GM19099 (cell line): Measurements from ENCODE around the gene MED9.

ENCODE experiments used
- POLR2A ChIP-seq: IDR thresholded peaks from 3 replicates; pipeline ENCODE4 v1.6.1; 2011; ENCODE audit warnings: low read depth; ENCODE audit not compliant: insufficient read length; ENCODE audit errors: extremely low read depth

MED9 gene

DNA sequence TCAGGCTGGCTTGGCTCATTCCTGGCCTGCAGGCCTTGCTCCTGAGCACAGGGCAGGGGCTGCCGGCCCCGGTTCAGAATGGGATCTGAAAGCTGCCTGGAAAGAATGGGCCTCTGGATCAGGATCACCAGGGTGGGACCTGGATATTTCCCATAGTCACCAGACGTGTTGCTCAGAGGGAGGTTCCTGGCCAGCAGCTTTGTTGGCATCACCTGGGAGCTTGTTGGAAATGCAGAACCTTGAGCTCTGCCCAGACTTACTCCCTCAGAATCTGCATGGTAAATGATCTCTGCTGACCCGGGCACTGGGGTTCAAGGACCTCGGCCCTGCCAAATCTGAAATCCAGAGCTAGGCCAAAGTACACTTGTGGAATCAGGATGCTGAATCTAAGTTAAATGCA is 29.5 kb upstream of the MED9 start:
- TF ChIP-seq POLR2A = no peak

DNA sequence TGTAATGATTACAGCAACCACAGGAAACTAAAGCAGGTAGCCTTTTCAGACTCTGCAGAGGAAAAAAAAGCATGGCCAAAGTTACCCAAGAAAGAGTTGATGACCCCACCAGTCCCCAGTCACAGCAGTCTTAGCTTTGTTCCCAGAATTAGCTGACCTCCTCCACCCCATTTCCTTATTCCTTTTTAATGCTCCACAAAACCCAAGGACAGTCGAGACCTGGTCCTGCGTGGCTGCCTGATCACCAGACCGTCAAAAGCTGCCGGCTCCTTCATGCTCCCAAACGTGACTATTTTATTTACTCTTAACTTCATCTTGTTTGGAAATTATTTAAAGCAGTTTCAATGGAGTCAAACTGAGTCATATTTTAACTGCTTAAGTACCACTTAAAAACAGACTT is 28.7 kb upstream of the MED9 start:
- no peak for TF ChIP-seq POLR2A

GRCh38 chr17:17448723-17449122 is 28.1 kb upstream of the MED9 start:
- no peak for TF ChIP-seq POLR2A

DNA sequence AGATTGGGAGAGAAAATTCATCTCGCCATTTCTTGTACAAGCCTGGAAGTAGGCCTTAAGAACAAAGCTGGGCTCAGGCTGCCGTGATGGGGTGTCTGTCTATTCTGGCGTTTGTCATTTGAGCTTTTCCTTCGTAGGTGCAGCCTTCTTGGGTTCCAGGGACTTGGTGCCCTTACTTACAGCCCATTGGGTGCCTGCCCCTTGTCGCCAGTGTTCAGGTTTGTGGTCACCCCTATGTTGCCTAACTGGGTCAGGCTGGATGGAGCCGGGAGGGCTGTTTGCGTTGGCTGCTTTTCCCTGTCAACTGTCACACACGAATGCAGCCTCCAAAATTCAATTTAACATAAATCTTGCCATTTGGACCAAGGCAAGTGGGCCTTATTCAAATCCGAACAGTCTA is 23.7 kb upstream of the MED9 start:
- TF ChIP-seq POLR2A = no peak

GRCh38 chr17:17454276-17454675 is 22.5 kb upstream of the MED9 start:
- no peak for TF ChIP-seq POLR2A

GRCh38 chr17:17455173-17455572 is 21.6 kb upstream of the MED9 start:
- no peak for TF ChIP-seq POLR2A

- no peak for TF ChIP-seq POLR2A
Observed at GRCh38 chr17:17456251-17456650, 20.5 kb upstream of the MED9 start.

DNA sequence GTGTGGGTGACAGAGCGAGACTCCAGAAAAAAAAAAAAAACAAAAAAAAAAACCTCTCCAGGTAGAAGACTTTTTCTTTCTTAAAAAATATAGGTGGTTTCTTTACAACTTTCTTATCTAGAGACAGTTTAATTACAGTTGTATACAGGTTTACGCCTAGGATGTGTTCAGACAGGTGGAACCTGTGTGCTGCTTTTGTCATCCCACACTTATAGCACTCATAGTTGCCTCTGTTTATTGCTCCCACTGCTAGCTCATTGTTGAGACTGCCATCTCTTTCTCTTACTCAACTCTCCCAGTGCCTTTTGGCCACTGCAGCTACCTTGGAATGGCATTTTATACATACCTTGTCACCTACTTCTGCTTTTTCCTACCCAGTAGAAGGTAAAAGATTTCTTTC is 19.1 kb upstream of the MED9 start:
- TF ChIP-seq POLR2A = no peak

- TF ChIP-seq POLR2A = no peak
Observed at GRCh38 chr17:17460038-17460437, 16.8 kb upstream of the MED9 start.

DNA sequence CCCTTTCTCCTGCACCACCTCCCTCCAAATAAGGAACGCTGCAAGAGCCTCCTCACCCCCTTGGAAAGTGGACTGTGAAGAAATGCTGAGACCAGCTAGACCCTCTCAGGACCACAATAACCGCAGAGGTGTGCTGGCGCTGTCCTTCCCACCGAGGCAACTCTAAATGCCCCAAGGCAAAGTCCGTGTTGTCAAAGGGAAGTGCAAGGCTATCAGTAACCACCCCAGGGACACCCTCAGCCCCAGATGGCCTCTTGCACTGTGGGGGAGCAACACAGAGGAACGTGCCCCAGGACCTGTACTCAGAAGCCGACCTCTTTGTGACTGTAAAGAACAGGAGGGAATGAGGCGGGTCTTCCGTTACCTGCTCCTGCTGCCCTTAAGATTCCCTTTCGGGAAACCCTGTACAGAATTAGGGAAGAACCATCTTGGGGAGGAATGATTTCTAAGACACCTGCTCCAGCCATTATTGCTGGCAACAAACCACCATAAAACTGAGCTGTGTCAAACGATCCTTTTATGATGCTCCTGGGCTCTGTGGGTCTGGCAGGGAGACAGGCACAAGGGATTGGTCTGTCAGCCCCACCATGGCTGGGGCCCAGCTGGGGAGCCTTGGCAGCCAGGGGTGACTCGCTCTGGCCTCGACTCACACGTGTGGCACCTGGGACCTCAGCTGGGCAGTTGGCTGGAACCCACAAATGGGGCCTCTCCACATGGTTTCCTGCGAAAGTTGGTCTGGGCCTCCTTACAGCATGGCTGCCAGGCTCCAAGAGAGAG is 14.6 kb upstream of the MED9 start:
- no peak for TF ChIP-seq POLR2A

GRCh38 chr17:17463821-17464220 is 13.0 kb upstream of the MED9 start:
- TF ChIP-seq POLR2A = no peak

- TF ChIP-seq POLR2A = no peak
Observed at GRCh38 chr17:17466511-17466910, 10.3 kb upstream of the MED9 start.

- TF ChIP-seq POLR2A = no peak
Observed at GRCh38 chr17:17467016-17467415, 9.8 kb upstream of the MED9 start.

- TF ChIP-seq POLR2A = no peak
Observed at GRCh38 chr17:17467720-17468119, 9.1 kb upstream of the MED9 start.

DNA sequence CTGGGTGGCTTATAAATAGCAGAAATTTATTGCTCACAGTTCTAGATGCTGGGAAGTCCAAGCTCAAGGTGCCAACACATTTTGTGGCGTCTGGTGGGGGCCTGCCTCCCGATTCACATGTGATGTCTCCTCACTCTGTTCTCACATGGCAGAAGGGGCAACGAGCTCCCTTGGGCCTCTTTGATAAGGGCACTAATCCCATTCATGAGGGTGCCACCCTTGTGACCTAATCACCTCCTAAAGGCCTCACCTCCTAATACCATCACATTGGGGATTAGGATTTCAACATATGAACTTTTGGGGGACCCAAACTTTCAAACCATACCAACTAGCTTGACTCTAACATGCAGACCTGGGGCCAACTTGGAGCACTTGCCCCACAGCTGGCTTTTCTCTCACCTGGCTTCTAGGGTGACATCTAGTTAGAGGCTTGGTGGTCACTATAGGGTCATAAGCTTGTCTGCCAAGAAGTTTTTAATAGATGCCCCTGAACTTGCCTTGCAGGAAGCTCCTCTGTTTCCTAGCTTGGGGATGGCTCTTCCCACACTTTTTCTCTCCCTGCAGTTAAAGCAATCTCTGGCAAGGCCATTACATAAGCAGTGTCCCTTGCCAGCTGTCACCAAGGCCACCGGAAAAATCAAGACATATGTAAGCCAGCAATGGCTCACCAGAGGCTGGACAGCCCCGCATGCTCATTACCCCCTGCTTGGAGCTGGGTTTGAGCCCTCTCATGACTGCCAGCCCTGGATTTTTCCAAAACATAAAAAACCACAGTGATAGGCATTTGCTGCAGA is 8.4 kb upstream of the MED9 start:
- TF ChIP-seq POLR2A = no peak

- TF ChIP-seq POLR2A = no peak
Observed at GRCh38 chr17:17469358-17469757, 7.4 kb upstream of the MED9 start.
